HG03432 (cell line): ENCODE results near the gene CNBD2.
"Not testable (repeated sequence)": the region's sequence is repeated elsewhere in the genome, so short reads cannot be mapped to it uniquely, and the experiment has no call there.

Experiments used
- ATAC-seq: cut with Tn5 transposase; IDR thresholded peaks from one replicate; pipeline ENCODE4 v1.9.1; 2021; ENCODE audit warnings: mild to moderate bottlenecking, moderate library complexity; ENCODE audit not compliant: unreplicated experiment

CNBD2 gene

DNA sequence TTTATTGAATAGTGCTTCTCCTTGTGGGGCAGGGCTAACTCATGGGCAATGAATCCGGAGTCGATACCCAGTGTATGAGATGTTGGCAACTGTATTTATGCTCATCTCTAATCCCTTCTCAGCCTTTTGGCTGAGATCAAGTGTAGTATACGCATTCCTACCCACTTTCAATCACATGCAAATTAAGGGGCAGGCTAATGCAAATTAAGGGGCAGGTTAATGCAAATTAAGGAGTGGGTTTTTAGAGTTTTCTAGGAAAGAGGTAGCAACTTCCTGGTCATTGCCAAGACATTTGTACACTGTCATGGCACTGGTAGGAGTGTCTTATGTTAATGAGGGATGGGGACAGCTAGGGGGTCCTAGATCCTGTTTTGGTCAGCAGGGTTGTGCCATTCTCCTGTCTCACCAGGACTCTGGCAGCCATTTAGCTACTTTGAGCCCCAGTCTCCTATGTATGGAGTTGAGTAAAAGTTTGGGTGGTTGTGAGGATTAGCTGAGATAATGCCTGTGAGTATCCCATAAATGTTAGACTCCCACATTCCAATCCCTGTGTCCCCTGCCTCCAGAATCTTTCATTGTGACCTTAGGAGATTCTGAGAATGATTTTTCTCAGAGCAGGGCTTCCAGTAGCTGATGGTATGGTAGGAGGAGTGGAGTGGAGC lies at the start of gene CNBD2:
Gene CNBD2, plus strand, starts transcription at position 612 of the 662 bp plus-strand sequence. CDS start 173 bp downstream, outside the sequence.
- ATAC-seq = no peak

DNA sequence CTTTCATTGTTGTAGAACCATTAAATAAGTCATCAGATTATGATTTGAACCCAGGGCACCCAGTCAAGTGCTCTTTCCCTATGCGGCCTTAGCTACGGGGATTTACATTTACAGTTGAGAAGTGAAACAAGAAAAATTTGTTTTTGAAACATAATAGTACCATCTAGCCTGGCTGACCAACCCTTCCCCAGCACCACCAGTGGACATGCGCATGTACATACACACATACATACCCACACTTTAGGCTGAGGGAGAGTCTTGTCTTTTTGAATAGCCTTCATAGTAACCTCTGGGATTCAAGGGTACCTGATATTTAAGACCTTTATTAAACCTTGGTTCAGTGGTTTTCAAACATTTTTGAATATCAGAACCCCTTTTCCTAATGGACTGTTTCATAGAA lies 47.9 kb upstream of the CNBD2 start:
- no peak for ATAC-seq

DNA sequence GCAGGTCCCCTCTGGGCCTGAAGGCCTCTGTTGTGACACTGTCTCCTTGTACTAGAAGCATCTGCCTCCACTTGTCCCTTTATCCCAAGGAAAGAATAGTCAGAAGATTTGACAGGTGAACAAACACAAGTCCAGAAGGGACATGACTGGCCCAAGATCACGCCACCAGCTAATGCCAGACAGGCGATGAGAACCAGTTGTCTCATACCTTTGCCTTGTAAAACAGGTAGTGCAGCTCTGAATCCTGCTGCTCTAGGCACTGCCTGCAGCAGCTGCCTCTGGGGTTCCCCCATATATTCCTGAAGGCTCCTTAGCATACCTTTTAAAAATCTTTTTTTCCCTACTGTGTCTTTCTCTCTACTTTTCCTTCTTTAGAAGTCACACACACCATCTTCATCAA lies 39.1 kb upstream of the CNBD2 start:
- no peak for ATAC-seq

DNA sequence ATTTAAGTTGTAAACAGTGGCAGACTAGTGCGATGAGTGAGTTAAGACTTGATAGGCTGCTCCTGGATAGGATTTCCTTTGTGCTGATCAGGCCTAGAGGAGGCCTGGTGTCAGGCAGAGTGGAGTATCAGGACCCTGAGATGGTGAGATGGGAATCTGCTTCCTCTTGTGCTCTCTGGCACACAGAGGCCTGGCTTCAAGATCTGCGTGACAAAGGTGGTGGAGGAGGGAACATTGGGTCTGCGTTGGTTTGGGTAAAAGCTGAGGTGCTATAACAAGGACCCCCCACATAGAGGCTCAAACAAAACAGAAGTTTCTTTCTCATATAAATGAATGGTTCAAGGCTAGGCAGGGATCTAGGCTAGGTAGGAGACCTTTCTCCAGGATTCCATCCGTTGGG lies 34.3 kb upstream of the CNBD2 start:
- no peak for ATAC-seq

DNA sequence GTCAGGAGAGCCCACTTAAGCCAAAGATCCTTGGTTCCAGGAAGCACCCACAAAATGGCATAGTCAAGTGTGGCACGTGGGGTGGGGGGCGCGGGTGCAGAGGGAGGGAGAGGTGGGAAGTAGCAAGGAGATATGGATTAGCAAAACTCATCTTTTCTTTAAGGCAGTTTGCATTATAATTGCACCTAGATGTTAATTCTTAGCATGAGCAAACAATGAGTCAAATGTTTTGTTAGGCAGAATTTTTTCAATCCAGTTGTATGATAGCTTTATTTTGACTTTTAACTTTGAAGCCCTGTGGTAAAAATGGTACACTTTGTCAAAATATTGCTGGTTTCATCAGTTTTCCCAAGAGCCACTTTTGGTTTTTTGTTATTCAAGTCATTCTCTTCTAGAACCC lies 29.1 kb upstream of the CNBD2 start:
- ATAC-seq = no peak

DNA sequence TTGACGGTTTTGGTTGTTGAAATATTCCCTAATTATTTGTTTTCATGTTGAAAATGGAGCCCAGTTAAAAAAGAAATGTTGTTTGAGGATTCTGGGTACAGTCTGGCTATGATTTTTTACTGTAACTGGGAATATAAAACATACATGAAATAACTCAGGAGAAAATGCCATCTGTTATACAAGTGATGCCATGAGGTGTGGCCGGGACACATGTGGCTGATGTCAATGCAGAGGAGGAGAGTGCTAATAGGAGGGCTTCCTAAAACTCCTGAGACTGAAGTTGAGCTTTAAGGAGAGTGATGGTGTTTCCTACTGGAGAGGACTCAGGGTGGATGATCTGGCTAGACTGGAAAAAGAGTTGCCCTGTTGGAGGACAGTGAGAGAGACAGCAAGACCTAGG lies 26.8 kb upstream of the CNBD2 start:
- no peak for ATAC-seq

DNA sequence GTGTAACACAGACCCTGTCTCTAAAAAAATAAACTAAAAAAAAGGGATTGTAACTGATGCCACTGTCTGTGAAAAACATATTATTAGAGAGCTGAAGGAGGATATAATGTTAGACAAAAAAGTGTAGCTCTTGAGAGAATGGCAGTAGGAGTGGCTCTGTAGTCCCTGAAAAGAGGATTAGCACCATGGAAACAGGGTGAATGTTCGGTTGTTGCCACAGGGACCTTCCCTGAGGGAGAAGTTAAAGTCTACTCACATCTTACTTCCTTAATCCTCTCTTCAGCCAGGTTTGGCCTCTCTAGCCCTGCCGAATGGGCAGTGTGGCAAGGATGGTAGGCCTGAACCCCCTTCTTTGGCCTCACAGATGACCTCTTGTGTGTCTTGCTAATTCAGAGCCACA lies 26.1 kb upstream of the CNBD2 start:
- ATAC-seq = no peak

DNA sequence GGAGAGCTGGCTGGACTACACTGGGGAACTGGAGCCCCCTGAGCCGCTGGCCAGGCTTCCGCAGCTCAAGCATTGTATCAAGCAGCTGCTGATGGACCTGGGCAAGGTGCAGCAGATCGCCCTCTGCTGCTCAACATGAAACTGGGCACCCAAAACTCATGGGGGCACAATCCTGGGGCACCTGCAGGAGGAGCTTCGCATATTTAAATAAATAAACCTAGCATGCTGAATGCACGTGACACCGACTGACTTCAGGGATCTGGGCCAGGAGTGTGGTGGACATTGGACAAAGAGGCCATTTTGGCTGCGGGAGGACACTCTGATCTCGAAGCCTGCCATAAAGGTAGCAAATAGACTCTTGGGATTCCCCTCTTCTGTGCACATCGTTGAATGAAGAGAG lies 20.9 kb upstream of the CNBD2 start:
- ATAC-seq = no peak

DNA sequence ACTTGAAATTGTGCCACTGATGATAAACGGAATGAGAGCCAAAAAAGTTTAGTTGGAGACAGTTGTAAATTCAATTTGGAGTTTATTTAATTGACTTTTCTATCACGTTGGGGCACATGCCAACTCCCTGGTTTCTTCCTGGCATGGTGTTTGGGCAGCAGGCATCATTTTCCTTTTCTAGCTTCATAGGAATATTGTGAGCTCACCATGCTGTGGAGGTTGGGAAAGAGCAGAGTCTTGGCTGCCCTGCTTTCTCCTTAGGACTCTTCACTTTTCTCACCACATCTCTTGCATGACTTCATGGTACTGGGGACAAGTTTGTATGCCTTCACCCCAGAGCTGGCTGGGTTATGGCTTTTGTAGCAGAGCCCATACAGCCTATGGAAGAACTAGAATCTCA lies 20.5 kb upstream of the CNBD2 start:
- ATAC-seq = no peak

DNA sequence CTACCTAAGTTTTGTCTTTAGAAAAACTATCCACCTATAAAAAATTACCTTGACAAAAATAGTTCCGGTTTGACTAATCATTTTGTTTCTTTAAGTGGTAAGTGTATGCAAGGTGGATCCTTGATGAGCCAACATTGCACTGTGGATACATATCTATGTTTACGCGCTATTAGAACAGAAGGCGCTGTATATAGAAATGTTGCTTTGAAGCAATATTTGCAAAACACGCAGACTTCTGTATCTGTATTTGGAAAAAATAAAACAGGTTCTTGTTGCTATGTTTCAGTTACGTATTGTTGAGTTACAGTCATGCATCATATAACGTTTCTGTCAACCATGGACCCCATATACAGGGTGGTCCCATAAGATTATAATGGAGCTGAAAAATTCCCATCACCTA lies 18.3 kb upstream of the CNBD2 start:
- ATAC-seq = no peak

DNA sequence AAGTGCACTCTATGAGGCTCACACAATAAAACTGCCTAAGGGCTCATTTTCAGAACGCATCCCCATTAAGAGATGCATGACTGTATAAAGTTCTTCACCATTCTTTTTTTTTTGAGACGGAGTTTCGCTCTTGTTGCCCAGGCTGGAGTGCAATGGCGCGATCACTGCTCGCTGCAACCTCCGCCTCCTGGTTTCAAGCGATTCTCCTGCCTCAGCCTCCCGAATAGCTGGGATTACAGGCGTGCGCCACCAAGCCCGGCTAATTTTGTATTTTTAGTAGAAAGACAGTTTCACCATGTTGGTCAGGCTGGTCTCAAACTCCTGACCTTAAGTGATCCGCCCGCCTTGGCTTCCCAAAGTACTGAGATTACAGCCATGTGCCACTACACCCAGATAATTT lies 16.3 kb upstream of the CNBD2 start:
- not testable (repeated sequence) for ATAC-seq

DNA sequence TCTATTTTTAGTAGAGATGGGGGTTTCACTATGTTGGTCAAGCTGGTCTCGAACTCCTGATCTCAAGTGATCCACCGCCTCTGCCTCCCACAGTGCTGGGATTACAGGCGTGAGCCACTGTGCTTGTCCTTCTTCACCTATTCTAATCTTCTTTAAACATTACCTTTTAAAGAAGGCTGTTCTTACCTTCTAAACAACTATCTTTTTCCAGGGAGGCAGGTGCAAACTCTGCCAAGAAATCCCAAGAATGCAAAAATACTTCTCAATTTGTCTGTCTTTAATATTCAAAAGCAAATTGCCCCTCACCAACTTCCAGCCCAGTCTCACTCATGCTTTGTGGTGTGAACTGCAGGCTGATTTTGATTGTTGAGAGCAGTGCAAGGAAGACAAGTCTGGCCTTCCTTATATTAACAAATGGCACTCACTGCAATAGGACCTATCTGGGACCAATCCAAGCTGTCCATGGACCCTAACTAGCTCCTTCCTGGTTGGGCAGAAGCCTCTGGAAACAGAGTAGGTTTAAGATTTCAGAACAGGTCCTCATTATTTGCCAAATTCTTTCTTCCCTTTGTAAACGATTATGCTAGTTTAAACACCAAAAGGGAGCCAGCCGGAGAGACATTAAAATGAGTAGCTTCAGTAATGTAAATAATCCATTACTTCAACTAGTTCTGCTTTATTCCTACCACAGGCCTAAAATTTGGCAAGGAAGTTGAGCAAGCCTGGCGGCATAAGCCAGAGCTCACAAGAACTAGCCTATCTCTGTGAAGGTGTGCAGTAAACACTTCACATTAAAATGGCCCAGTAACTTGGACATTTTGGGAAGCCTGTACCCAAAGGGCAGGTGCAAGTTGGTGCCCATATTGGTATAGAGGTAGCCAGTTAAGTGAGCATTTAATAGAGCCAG lies 15.7 kb upstream of the CNBD2 start:
- ATAC-seq = no peak

DNA sequence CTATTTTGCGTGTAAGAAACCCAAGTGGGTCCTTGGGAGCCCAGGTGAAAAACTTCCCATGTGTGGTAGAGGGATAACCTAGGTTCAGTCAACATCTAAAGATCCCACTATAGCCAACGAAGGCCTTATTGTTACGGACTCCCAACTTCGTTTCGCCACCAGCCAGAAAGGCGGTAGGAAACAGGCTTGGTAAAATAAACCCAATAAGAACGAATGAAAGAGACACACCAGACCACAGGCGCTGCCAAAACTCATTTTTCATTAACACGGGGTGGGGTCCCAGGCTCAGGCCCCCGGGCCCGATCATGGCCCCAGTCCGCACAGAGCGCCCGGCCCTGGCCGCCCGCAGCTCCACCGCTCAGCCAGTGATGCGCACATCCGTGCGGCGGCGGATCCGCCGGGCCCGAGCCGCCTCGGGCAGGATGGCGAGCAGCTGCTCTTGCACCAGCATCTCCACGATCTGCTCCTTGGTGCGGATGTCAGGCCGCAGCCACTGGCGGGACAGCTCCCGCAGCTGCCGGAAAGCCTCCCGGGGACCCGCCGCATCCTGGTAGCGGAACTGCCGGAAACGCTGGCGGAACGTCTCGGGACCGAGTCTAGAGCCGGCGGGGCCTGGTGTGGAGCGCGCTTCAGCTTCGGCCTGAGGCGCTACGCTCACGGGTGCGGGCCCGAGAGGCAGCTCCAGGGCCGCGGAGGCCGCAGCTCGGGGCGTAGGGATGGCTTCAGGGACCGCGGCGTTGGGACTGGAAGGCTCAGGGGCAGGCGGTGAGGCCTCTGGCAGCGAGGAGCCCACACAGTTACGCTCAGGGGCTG lies 14.8 kb upstream of the CNBD2 start:
- ATAC-seq = peak; percentile 36

DNA sequence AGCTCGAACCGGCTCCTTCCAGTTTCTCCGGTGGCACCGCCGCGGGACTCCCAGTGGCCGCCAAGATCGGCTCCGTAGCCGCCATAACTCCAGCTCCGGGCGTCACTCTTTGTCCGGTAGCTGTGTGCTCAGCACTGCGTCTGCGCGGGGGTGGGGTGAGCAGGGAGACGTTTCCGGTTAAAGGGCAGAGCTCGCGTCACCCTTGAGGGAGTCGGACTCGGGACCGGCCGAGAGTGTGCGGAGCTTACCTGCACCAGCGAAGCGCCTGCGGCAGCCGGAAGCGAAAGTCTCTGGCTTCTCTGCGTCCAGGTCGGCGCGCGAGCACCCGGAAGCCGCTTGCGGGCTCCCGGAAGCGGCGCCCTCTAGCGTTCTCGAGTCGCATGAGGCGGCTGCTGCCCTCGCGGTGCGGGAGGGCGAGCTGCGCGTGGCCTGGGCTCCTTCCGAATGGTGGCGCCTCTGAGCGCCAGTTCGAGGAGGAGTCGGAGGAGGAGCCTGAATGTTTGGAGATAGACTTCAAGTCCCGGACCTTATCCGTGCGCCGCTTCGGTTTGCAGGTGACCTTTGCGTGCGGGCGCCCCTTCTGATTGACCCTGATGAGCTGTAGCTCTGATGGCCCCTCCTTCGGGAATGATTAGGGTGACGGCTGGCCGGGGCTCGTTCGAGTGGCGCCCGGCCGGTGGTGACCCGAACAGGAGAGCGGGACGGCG lies 14.0 kb upstream of the CNBD2 start, which contains the start of gene SCAND1:
Gene SCAND1, minus strand, starts transcription at position 303 of the 707 bp plus-strand sequence. Its CDS starts 218 bp downstream, at position 85.
- ATAC-seq = peak; percentile 85

DNA sequence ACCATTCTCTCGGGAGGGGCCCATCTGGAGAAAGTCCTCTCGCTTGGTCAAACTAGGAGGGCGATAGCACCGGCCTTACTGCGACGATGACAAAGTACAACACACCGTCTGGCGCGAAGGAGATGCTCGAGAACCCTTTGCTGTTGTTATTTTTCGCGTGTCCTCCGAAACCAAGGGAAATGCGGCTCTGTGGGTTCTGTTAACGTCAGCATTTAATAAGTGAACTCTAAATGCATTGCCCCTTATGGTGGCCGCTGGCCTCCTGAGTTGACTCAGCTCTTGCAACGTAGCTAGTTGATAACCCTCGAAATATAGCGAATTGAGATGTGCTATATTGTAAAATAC lies 13.5 kb upstream of the CNBD2 start:
- no peak for ATAC-seq

DNA sequence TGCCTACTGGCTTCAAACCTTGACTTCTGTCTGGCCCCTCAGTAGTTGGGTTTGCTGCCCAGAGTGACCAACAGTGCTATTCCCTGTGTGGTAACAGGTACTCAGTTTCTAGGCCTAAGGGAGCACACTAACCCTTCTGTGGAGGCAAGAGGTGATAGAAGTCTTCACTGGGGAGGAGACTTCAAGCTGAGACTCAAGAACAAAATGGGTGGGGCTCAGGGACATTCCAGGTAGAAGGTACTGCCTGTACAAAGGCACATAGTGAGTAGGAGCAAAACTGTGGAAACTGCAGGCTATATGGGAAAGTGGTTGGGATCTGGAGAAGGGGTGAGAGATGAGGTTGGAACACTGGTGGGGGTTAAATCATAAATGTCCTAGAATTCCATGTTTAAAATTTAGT lies 11.8 kb upstream of the CNBD2 start:
- ATAC-seq = no peak

DNA sequence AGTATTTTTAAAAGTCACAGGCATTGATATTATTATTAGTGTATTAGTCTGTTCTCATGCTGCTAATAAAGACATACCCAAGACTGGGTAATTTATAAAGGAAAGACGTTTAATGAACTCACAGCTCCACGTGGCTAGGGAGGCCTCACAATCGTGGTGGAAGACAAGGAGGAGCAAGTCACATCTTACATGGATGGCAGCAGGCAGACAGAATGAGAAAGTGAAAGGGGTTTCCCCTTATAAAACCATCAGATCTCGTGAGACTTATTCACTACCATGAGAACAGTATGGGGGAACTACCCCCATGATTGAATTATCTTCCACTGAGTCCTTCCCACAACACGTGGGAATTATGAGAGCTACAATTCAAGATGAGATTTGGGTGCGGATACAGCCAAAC lies 9.1 kb upstream of the CNBD2 start:
- not testable (repeated sequence) for ATAC-seq

DNA sequence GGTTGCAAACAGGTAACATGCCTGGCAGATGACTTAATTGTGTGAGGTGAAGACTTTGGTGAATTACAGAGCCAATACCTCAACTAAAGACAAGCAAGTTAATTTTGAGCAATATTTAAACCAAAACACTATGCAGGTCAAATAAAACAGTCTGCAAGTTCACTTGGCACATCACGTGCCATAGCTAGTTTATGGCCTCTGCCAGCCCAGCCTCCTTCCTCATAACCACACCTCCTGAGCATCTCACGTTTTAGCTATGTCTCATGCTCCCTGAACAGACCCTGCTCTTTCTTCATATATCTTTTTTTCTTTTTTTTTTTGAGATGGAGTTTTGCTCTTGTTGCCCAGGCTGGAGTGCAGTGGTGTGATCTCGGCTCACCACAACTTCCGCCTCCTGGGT lies 4.5 kb upstream of the CNBD2 start:
- no peak for ATAC-seq

DNA sequence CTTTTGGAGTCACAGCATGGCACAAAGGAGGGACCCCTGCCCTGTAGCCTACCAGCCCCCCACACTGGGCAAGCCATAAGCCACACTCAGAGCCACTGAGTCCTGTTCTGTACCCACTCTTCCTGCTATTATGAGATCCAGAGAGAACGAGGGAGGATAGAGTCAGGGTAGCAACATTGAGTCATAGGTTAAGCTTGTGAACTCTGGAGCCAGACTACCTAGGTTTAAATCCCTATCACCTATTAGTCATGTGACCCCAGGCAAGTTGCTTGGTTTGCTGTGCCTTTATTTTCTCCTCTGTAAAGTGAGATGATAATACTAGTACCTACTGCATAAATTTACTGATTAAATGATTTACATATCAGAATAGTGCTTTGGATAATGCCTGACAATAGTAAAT lies 540 bp downstream of the CNBD2 start:
- no peak for ATAC-seq

DNA sequence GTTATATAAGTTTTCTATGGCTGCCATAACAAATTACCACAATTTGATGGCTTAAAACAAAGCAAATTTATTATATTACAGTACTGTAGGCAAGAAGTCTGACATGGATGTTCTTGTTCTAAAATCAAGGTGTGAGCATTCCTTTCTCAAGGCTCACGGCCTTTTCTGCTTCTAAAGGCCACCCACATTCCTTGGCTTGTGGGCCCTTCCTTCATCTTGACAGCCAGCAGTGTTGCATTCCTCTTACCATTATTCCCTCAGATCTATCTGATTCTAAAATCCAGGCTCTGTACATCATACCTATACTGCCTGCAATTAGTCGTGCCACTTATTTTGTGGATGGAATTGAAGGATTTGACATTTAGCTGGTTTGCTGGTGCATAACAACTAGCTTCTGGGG lies 3.6 kb downstream of the CNBD2 start:
- no peak for ATAC-seq

DNA sequence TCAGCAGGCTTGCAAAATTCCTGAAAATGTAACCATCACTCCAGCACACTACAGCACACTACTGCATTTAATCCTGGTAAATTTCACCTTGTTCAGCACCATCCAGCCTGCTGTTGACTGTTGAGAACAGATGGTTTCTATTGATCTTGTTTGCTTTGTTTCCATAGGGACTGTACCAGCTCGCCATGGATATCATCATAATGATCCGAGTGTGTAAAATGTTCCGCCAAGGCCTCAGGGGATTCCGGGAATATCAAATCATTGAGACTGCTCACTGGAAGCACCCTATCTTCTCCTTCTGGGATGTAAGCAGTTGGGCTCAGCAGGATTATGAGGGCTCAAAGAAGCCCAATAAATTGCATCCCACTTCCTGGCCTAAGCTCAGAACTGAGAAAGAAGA lies 4.1 kb downstream of the CNBD2 start:
- ATAC-seq = no peak
